Activated B cell treated with CpG ODN at 0.5 μM for 24 hours (primary cell): ENCODE data around the gene RPL28. TPM values are rescaled to one million over a fixed set of nuclear protein-coding genes. Genes with fewer than 3 reads are reported as not detected.
"Not testable (repeated sequence)": the region's sequence is repeated elsewhere in the genome, so short reads cannot be mapped to it uniquely, and the experiment has no call there.

Experiments used
- ATAC-seq: fragments of 200-7000 bp; cut with Tn5 transposase; one replicate; pipeline ENCODE4 v1.10.0; 2021; ENCODE audit warnings: low read depth, mild to moderate bottlenecking, moderate library complexity
- CTCF ChIA-PET: fragments of 350-600 bp; sonication (Branson Sonifier 250); formaldehyde crosslinking; loops from one replicate; lab custom pipeline; 2021; ENCODE audit warnings: antibody characterized with exemption; lab: Charles Lee
- POLR2A ChIA-PET: fragments of 350-600 bp; sonication (Branson Sonifier 250); formaldehyde crosslinking; loops from one replicate; lab custom pipeline; 2021; ENCODE audit warnings: antibody characterized with exemption; lab: Charles Lee
- DNase-seq: peaks from one replicate; pipeline ENCODE4 v3.0.0; 2022
- H3K27ac Mint-ChIP-seq: one replicate; pipeline ENCODE4 v1.8.0; 2020; ENCODE audit warnings: mixed read lengths
- H3K27me3 Mint-ChIP-seq: one replicate; pipeline ENCODE4 v1.8.0; 2021; ENCODE audit warnings: mixed read lengths
- H3K36me3 Mint-ChIP-seq: one replicate; pipeline ENCODE4 v1.8.0; 2021; ENCODE audit warnings: low read depth, mixed read lengths
- H3K4me1 Mint-ChIP-seq: one replicate; pipeline ENCODE4 v1.8.0; 2021; ENCODE audit warnings: mixed read lengths
- H3K4me3 Mint-ChIP-seq: one replicate; pipeline ENCODE4 v1.8.0; 2020; ENCODE audit warnings: mild to moderate bottlenecking, mixed read lengths
- H3K9me3 Mint-ChIP-seq: one replicate; pipeline ENCODE4 v1.8.0; 2020; ENCODE audit warnings: mixed read lengths
- intact Hi-C: fragments of 100-400 bp; cut with micrococcal nuclease; formaldehyde crosslinking; loops from one replicate; pipeline ENCODE4 v1.15.1; 2024
- total RNA-seq: library from RNA; stranded (reverse); gene quantifications from 2 replicates; pipeline ENCODE4 v1.2.3, GENCODE V29; 2022
- TF ChIP-seq, protein P1 (sequence below): fragments of 200-600 bp; IDR thresholded peaks from one replicate; pipeline ENCODE4 v1.8.0; 2022; ENCODE audit warnings: antibody characterized with exemption, mild to moderate bottlenecking

The RPL28 gene
- total RNA-seq, 1 donor from 2014 or later, result 3,790 TPM

DNA sequence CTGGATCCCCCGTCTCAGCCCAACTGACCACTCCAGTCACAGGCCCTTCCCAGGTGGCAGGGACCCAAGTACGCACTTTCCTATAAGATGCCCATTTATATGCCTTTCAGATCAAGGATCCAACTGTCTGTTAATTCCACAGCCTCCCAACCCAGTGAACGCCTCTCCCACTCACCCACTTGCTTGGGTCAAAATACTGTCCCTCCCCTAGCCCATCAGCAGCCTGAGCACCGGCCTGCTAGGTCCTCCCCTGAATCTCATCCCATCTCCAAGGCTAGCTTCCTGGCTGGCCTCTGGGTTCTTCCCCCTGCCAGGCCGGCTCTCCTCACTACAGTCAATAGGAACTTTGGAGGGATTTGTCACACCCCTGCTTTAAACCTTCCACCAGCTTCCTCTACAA is 19.9 kb downstream of the RPL28 start:
- no peak for DNase-seq
- TF ChIP-seq, protein P1, sequence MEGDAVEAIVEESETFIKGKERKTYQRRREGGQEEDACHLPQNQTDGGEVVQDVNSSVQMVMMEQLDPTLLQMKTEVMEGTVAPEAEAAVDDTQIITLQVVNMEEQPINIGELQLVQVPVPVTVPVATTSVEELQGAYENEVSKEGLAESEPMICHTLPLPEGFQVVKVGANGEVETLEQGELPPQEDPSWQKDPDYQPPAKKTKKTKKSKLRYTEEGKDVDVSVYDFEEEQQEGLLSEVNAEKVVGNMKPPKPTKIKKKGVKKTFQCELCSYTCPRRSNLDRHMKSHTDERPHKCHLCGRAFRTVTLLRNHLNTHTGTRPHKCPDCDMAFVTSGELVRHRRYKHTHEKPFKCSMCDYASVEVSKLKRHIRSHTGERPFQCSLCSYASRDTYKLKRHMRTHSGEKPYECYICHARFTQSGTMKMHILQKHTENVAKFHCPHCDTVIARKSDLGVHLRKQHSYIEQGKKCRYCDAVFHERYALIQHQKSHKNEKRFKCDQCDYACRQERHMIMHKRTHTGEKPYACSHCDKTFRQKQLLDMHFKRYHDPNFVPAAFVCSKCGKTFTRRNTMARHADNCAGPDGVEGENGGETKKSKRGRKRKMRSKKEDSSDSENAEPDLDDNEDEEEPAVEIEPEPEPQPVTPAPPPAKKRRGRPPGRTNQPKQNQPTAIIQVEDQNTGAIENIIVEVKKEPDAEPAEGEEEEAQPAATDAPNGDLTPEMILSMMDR, result no peak
- H3K4me1 Mint-ChIP-seq, result peaks cover 24% of the 10 kb centered on the region
- peaks cover 5% of the 10 kb centered on the region for H3K9me3 Mint-ChIP-seq
- ChIA-PET CTCF (no interaction called here), POLR2A (interaction anchor here (0.6 to 11.4 kb wide), 4 partner anchors 18 to 288 kb away, joined by 4 to 215 read pairs (median 10); partner anchors contain the start of genes PPP1R12C, RPL28 and TMEM238)
- no peak overlapping the region for H3K27ac Mint-ChIP-seq
- no peaks in the 10 kb centered on the region for H3K27me3 Mint-ChIP-seq
- H3K36me3 Mint-ChIP-seq, result peaks cover 52% of the 10 kb centered on the region
- intact Hi-C loops, result loop anchor here (5.0 kb wide), 2 partner anchors 202 to 1288 kb away; partner anchors contain the start of genes PRPF31, TFPT and ZNF865
- ATAC-seq, result no peak
- peak overlapping the region; percentile 91 for H3K4me3 Mint-ChIP-seq

DNA sequence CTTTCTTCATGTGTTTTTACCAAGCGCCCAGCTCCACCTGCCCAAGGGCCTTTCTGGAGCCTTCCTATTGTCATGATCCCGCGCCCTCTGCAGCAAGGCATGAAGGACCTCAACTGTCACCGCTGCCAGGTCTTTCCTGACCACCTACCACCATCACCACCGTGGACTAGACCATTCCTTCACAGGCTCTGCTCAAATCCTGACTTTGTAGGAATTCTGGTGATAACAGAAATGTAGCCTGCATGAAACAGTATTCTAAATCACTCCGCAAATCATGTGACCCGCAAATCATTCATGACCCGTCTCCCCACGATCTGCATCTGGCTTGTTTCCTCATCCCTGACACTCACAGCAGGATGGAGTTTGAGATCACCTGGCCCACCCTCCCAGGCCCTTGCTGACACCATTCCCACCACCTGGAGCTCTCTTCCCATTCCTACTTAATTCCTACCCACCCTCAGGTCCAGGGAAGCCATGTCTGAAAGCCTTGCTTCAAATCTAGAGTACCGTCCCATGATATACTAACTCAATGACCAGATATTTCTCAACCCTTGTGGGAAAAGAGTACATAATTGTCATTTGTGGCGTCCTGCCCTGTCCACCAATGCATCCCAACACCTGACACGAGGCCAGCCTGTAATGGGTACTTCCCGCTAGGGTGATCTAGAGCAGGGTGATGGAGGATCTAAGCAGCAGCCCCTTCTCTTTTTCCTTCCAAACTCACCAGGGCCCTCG is 20.5 kb downstream of the RPL28 start:
- Mint-ChIP-seq H3K9me3 (peaks cover 5% of the 10 kb centered on the region), H3K4me3 (peak overlapping the region; percentile 91), H3K27ac (peak overlapping the region; percentile 35), H3K27me3 (no peaks in the 10 kb centered on the region), H3K36me3 (peaks cover 47% of the 10 kb centered on the region), H3K4me1 (peaks cover 24% of the 10 kb centered on the region)
- ChIA-PET POLR2A (interaction anchor here (0.6 to 11.4 kb wide), 6 partner anchors 18 to 288 kb away, joined by 4 to 215 read pairs (median 14); partner anchors contain the start of genes PPP1R12C, RPL28 and TMEM238), CTCF (no interaction called here)
- TF ChIP-seq, protein P1, result no peak
- DNase-seq (no peak), ATAC-seq (no peak)
- intact Hi-C loops, result loop anchor here (5.0 kb wide), 2 partner anchors 201 to 1289 kb away; partner anchors contain the start of genes PRPF31, TFPT and ZNF865

DNA sequence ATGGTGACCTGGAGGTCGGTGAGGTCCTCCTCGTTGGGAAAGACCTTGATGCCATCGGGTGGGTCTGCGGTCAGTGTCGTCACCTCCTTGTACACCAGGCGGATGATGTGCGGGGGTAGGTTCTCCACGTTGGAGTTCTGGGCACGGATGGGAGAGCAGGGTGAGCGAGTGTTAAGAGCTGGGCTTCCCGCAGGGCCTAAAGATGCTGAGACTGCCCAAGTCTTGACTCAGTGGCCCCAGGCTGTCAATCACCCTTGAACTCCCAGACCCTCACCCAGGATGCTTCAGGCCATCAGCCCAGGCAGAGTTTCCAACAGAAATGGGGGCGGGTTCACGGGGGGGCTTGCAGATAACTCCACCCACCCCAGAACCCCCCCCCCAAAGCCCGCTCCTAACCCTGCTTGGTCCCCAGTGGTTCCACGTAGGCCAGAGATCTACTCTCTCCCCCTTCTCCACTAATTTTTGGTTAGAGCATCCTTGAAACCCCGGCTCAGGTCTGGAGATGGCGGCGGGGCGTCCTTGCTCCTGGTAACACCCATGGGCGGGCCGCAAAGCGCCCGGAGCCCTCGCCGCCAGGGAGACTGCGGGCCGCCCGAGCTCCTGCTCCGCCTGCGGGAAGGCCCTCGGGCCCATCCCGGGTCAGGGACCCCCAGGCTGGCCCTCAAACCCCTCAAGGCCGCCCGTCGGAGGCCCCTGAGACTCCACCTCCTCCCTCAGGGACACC is 21.3 kb downstream of the RPL28 start:
- Mint-ChIP-seq H3K36me3 (peaks cover 42% of the 10 kb centered on the region), H3K27ac (peak overlapping the region; percentile 70), H3K4me1 (peaks cover 24% of the 10 kb centered on the region), H3K27me3 (no peaks in the 10 kb centered on the region), H3K9me3 (peaks cover 5% of the 10 kb centered on the region), H3K4me3 (peak overlapping the region; percentile 91)
- TF ChIP-seq, protein P1, result no peak
- DNase-seq (no peak), ATAC-seq (no peak)
- intact Hi-C loops, result loop anchor here (1.0 to 5.0 kb wide), 3 partner anchors 200 to 1290 kb away; partner anchors contain the start of genes PRPF31, TFPT and ZNF865
- CTCF ChIA-PET, result interaction anchor here (1.1 to 1.9 kb wide), 2 partner anchors 23 to 266 kb away, joined by 3 to 4 read pairs; partner anchors contain the start of gene TMEM238
- POLR2A ChIA-PET, result interaction anchor here (0.5 to 11.4 kb wide), 41 partner anchors 8 to 1876 kb away, joined by 3 to 215 read pairs (median 5); partner anchors contain the start of genes FIZ1, HSPBP1, ISOC2 and KMT5C

DNA sequence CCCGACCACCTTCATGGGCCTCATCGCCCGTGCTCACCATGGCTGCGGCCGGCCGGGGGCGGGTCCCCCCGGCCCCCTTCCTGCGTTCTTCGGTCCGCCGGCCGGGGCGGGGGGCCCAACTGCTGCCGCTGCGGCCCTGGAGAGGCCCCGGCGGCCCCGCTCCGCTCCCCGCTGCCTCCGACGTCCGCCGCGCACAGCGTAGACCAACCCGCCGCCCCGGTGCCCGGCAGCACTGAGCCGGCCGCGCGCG is 21.7 kb downstream of the RPL28 start, which contains the start of gene UBE2S:
TSS of gene UBE2S (minus strand) at position 239 of the 250 bp plus-strand sequence. CDS start at position 40, 199 bp downstream.
- Mint-ChIP-seq H3K36me3 (peaks cover 37% of the 10 kb centered on the region), H3K4me1 (peaks cover 24% of the 10 kb centered on the region), H3K4me3 (peak within 1 kb of the TSS; percentile 91), H3K27ac (peak within 1 kb of the TSS; percentile 98)
- H3K9me3 Mint-ChIP-seq, H3K27me3 Mint-ChIP-seq, ATAC-seq, DNase-seq: not testable (repeated sequence)
- ChIA-PET POLR2A (interaction anchor here (0.6 to 11.4 kb wide), 46 partner anchors 8 to 1035 kb away, joined by 3 to 215 read pairs (median 5); partner anchors contain the start of genes FIZ1, HSPBP1, ISOC2 and KMT5C), CTCF (interaction anchor here (1.1 to 1.9 kb wide), 2 partner anchors 23 to 266 kb away, joined by 3 to 4 read pairs; partner anchors contain the start of gene TMEM238)
- intact Hi-C loops, result loop anchor here (1.0 to 5.0 kb wide), 3 partner anchors 200 to 1290 kb away; partner anchors contain the start of genes PRPF31, TFPT and ZNF865
